ENCODE results near the gene IL9.

The IL9 gene

GRCh38 chr5:135930949-135931295 lies 35.3 kb upstream of the IL9 start:
- Histone ChIP-seq H3K36me3 (ENCODE audit: insufficient read depth, insufficient read length, low read length) (no peaks in the 10 kb centered on the region), H3K27me3 (ENCODE audit: insufficient read depth, insufficient read length) (peaks cover 23% of the 10 kb centered on the region), H3K4me3 (ENCODE audit: insufficient read length, low read depth) (peak overlapping the region; percentile 56), H3K9me3 (ENCODE audit: insufficient read depth, low read length) (no peaks in the 10 kb centered on the region; the same call in 1 of the 2 replicates), H3K4me1 (ENCODE audit: insufficient read depth, insufficient read length) (no peaks in the 10 kb centered on the region), H3K9ac (ENCODE audit: insufficient read length, low read depth) (peak overlapping the region; percentile 66)
- no peak for TF ChIP-seq ZNF274 (IDR thresholded peaks at IDR 0.05; ENCODE audit: low read depth, low read length)
- TF ChIP-seq SUZ12 (IDR thresholded peaks at IDR 0.05; ENCODE audit: extremely low read depth, insufficient read depth, insufficient read length), result no peak
- TF ChIP-seq YY1 (IDR thresholded peaks at IDR 0.05; ENCODE audit: insufficient read depth, insufficient read length), result no peak
- DNase-seq (ENCODE audit: low read depth, low spot score), result no peak

DNA sequence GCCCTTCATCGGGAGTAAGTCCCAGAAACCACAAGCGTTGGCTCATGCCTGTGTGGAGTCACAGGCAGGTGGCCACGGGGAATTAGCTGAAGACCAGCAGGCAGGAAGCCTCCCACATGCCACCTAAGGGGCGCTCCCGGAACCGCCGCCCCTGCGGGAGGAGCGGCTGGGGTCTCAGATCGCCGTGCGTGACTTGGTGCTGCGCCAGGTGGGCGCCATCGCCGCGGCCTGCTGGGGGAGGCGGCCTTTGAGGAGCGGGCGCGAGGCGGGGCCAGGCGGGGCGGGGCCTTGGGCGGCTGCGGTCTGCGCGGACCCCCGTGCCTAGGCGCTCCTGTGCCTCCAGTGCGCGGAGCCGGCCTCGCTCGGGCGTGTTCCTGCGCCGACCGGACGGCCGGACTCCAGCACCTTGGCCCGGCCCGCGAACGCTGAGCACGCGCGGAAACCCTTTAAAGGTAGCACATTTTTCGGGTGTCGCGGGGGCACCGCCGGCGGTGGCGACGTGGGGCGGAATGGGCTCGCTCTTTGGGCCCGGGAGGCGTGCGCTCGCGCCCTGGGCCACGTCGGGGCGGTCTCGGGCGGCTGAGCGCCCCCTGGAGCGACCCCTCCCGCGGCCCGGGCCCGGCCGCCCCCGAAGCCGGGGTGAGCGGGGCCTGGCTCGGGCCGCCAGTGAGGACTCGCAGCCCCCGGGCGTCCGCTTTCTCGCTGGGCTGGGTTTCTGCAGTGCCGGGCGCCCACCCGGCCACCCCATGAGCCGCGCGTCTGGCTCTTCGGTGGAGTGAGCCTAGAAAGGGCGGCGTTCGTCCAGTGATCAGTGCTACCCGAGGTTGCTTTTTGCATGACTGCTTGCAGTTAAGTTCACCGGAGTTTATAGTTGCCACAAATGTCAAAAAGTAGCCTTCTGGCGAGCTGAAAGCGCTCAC lies 34.6 kb upstream of the IL9 start:
- Histone ChIP-seq H3K9ac (ENCODE audit: insufficient read length, low read depth) (peak overlapping the region; percentile 66), H3K4me1 (ENCODE audit: insufficient read depth, insufficient read length) (no peaks in the 10 kb centered on the region), H3K27me3 (ENCODE audit: insufficient read depth, insufficient read length) (peaks cover 23% of the 10 kb centered on the region), H3K9me3 (ENCODE audit: insufficient read depth, low read length) (no peaks in the 10 kb centered on the region; the same call in 1 of the 2 replicates), H3K4me3 (ENCODE audit: insufficient read length, low read depth) (peak overlapping the region; percentile 56), H3K36me3 (ENCODE audit: insufficient read depth, insufficient read length, low read length) (no peaks in the 10 kb centered on the region)
- TF ChIP-seq YY1 (IDR thresholded peaks at IDR 0.05; ENCODE audit: insufficient read depth, insufficient read length) (no peak), ZNF274 (IDR thresholded peaks at IDR 0.05; ENCODE audit: low read depth, low read length) (no peak), SUZ12 (IDR thresholded peaks at IDR 0.05; ENCODE audit: extremely low read depth, insufficient read depth, insufficient read length) (no peak)
- DNase-seq (ENCODE audit: low read depth, low spot score), result peak; percentile 16

- Histone ChIP-seq H3K27me3 (ENCODE audit: insufficient read depth, insufficient read length) (no peaks in the 10 kb centered on the region), H3K4me1 (ENCODE audit: insufficient read depth, insufficient read length) (no peaks in the 10 kb centered on the region), H3K9ac (ENCODE audit: insufficient read length, low read depth) (no peak overlapping the region), H3K4me3 (ENCODE audit: insufficient read length, low read depth) (no peak overlapping the region), H3K9me3 (ENCODE audit: insufficient read depth, low read length) (no peaks in the 10 kb centered on the region), H3K36me3 (ENCODE audit: insufficient read depth, insufficient read length, low read length) (no peaks in the 10 kb centered on the region)
- TF ChIP-seq SUZ12 (IDR thresholded peaks at IDR 0.05; ENCODE audit: extremely low read depth, insufficient read depth, insufficient read length), result no peak
- TF ChIP-seq ZNF274 (IDR thresholded peaks at IDR 0.05; ENCODE audit: low read depth, low read length), result no peak
- TF ChIP-seq YY1 (IDR thresholded peaks at IDR 0.05; ENCODE audit: insufficient read depth, insufficient read length), result no peak
- no peak for DNase-seq (ENCODE audit: low read depth, low spot score)
These were observed 25.7 kb upstream of the IL9 start for GRCh38 chr5:135921388-135921787.

GRCh38 chr5:135920199-135920598 lies 24.6 kb upstream of the IL9 start:
- DNase-seq (ENCODE audit: low read depth, low spot score), result no peak
- H3K4me1 ChIP-seq (ENCODE audit: insufficient read depth, insufficient read length), result no peaks in the 10 kb centered on the region
- TF ChIP-seq ZNF274 (IDR thresholded peaks at IDR 0.05; ENCODE audit: low read depth, low read length) (no peak), YY1 (IDR thresholded peaks at IDR 0.05; ENCODE audit: insufficient read depth, insufficient read length) (no peak), SUZ12 (IDR thresholded peaks at IDR 0.05; ENCODE audit: extremely low read depth, insufficient read depth, insufficient read length) (no peak)
- H3K9me3 ChIP-seq (ENCODE audit: insufficient read depth, low read length), result no peaks in the 10 kb centered on the region
- no peak overlapping the region for H3K4me3 ChIP-seq (ENCODE audit: insufficient read length, low read depth)
- H3K27me3 ChIP-seq (ENCODE audit: insufficient read depth, insufficient read length), result no peaks in the 10 kb centered on the region
- H3K9ac ChIP-seq (ENCODE audit: insufficient read length, low read depth), result no peak overlapping the region
- no peaks in the 10 kb centered on the region for H3K36me3 ChIP-seq (ENCODE audit: insufficient read depth, insufficient read length, low read length)

- no peaks in the 10 kb centered on the region for H3K9me3 ChIP-seq (ENCODE audit: insufficient read depth, low read length)
- TF ChIP-seq SUZ12 (IDR thresholded peaks at IDR 0.05; ENCODE audit: extremely low read depth, insufficient read depth, insufficient read length) (no peak), YY1 (IDR thresholded peaks at IDR 0.05; ENCODE audit: insufficient read depth, insufficient read length) (no peak), ZNF274 (IDR thresholded peaks at IDR 0.05; ENCODE audit: low read depth, low read length) (no peak)
- no peak for DNase-seq (ENCODE audit: low read depth, low spot score)
- H3K4me1 ChIP-seq (ENCODE audit: insufficient read depth, insufficient read length), result no peaks in the 10 kb centered on the region
- no peak overlapping the region for H3K9ac ChIP-seq (ENCODE audit: insufficient read length, low read depth)
- H3K4me3 ChIP-seq (ENCODE audit: insufficient read length, low read depth), result no peak overlapping the region
- H3K27me3 ChIP-seq (ENCODE audit: insufficient read depth, insufficient read length), result no peaks in the 10 kb centered on the region
- H3K36me3 ChIP-seq (ENCODE audit: insufficient read depth, insufficient read length, low read length), result no peaks in the 10 kb centered on the region
These were observed 21.1 kb upstream of the IL9 start for GRCh38 chr5:135916638-135917263.

- H3K4me1 ChIP-seq (ENCODE audit: insufficient read depth, insufficient read length), result no peaks in the 10 kb centered on the region
- H3K4me3 ChIP-seq (ENCODE audit: insufficient read length, low read depth), result no peak overlapping the region
- no peak overlapping the region for H3K9ac ChIP-seq (ENCODE audit: insufficient read length, low read depth)
- no peaks in the 10 kb centered on the region for H3K36me3 ChIP-seq (ENCODE audit: insufficient read depth, insufficient read length, low read length)
- H3K27me3 ChIP-seq (ENCODE audit: insufficient read depth, insufficient read length), result no peaks in the 10 kb centered on the region
- TF ChIP-seq SUZ12 (IDR thresholded peaks at IDR 0.05; ENCODE audit: extremely low read depth, insufficient read depth, insufficient read length), result no peak
- TF ChIP-seq ZNF274 (IDR thresholded peaks at IDR 0.05; ENCODE audit: low read depth, low read length), result no peak
- TF ChIP-seq YY1 (IDR thresholded peaks at IDR 0.05; ENCODE audit: insufficient read depth, insufficient read length), result no peak
- no peaks in the 10 kb centered on the region for H3K9me3 ChIP-seq (ENCODE audit: insufficient read depth, low read length)
- DNase-seq (ENCODE audit: low read depth, low spot score), result no peak
These were observed 19.9 kb upstream of the IL9 start for GRCh38 chr5:135915466-135916001.

Data from NT2/D1 (cell line).